Measurements from ENCODE around the gene RELCH.

The RELCH gene

DNA sequence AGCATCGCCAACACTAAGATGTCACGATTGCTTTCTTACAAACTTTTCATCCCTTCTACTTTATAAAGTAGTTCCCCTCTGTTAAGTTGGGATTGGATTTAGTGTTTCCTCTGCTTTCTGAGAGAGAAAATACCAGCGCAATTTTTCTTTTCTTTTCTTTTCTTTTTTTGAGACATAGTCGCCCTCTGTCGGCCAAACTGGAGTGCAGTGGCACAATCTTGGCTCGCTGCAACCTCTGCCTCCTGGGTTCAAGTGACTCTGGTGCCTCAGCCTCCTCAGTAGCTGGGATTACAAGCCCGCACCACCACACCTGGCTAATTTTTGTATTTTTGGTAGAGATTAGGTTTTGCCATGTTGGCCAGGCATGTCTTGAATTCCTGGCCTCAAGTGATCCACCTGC, 9.0 kb downstream of the RELCH start:
- no peak for DNase-seq

DNA sequence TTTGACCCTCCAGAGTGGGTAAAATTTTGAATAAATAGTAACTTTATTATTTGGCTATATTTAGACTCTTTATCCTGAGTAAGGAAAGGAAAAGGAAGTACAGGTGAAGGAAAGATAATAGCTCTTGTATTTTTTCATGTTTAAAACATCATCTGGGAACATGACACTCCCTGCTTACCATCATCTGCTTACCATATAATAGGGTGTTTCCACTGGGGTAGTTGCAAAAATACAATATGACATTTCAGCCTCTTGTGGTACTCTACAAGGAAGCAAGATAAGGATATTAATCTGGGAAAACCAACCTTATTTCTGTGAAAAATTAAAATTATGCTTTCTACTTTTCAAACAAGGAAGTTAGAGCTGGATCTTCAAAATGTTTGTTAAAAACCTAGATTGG, 9.9 kb downstream of the RELCH start:
- DNase-seq: no peak

DNA sequence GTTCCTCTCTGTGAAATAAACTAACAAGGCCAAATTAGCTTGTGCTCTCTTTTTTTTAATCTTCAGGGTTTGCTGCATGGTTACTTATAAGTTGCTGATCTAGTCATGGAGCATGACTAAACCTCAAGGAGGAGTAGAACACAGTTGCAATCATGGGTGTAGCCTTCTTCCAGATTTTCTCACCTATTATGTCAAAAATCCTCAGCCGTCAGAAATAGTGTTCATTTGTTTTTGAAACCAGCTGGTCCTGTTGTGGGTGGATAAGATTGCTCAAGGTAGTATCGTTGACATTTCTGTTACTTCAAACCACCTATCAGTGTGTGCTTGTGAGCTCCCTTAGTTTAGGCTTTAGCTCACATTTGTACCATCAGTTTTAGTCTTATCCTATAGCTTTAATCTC, 11.2 kb downstream of the RELCH start:
- DNase-seq: no peak

DNA sequence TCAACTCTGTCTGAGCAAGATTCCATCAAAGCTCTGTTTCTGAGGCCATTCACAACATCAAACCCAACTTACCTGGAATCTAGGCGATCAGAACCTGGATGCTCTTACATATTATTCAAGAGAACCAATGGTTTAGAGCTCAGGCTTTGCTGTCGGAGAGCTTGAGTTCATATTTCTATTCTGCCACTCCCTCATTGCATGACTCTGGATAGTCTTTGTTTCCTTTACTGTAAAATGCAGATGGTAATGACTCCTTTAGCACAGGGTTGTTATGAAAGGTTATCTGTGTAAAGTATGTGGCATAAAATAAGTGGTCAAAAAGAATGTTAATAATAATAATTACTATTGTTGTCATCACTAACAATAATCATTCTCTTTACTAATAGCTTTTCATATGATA, 12.6 kb downstream of the RELCH start:
- no peak for DNase-seq

DNA sequence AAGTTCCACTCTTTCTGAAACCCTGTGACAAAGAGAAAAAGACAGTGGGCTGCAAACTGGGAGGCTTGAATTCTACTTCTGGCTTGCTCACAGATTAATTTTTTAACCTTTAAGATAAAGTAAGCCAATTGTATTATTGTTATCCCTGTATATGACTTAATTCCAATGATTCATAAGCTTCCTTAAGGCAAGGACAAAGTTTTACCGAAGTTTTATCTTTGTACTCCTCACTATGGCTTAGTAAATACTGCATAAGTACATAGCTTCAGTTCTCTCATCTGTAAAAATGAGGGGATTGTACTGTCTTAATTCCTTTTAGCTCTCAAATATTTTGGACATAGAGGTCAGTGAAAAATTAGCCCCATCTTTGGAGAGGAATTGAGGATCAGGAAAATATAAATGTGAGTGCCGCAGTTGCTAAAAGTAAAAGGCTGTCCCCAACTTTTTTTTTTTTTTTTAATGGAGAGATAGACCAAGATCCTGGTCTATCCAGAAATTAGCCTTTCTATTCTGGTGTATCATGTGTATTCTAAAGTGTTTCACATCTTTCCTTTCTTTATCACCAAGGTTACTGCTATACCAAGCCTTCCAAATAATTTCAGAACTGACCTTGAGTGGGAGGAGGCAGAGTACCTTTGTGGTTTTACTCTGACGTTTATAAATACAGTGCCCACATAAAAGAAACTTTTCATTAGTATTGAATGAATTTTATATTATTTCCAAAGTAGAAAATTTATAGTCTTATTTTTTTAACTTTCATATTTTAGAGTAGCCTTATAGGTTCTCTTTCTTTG, 13.3 kb downstream of the RELCH start:
- no peak for DNase-seq

DNA sequence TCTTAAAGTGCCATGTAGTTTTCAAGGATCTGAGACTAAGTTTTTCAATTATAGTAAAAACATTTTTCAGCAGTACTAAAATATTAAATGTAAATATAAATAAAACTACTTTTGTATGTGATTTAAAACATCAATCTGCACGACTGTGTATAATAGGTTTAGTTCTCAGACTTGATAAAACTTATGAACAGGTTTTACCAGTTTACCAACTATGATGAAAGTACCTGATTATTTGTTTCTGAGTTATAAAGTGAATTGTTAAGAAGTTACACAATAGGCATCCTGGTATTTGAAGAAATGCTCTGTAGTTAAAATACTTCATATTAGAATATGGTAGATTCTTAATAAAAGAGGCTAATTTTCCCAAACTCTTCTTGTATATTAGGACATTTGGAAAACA, 14.8 kb downstream of the RELCH start:
- no peak for DNase-seq

DNA sequence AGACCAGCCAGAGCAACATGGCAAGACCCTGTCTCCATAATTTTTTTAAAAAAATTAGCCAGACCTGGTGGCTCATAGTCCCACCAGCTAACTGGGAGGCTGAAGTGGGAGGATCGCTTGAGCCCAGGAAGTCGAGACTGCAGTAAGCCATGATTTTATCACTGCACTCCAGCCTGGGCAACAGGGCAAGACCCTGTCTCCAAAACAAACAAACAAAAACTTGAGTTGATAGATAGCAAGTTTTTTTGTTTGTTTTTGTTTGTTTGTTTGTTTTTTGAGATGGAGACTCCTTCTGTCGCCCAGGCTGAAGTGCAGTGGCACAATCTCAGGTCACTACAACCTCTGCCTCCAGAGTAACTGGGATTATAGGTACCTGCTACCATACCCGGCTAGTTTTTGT, 18.8 kb downstream of the RELCH start:
- DNase-seq: no peak

DNA sequence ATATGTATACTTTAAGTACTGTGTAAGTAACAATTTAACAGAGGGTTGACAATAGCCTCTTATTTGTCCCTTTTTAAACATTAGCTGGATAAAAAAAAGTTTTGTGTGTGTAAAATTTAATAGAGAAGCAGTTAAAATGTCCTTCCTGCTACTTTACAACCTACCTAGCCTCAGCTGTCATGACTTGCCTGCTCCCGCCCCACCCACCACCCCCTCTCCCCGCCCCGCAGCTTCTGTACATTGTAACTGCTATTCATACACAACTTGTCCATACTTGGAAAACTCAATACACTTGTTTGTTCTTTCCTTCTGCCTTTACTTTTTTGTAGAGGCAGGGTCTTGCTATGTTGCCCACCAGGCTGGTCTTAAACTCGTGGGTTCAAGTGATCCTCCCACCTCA, 19.5 kb downstream of the RELCH start:
- DNase-seq: no peak

DNA sequence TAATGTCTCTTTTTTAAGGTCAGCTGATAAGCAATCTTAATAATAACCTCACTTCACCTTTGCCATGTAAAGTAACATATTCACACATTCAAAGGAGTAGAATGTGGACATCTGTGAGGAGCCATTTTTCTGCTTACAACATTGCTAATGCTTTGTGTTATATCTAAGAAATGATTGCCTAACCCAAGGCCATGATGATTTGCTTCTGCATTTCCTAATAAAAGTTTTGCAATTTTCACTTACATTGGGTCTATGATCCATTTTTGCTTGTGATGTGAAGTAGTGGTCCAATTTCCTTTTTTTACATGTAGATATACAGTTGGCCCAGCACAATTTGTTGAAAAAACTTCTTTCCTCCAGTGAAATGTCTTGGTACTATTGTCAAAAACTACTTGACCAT, 22.0 kb downstream of the RELCH start:
- no peak for DNase-seq

DNA sequence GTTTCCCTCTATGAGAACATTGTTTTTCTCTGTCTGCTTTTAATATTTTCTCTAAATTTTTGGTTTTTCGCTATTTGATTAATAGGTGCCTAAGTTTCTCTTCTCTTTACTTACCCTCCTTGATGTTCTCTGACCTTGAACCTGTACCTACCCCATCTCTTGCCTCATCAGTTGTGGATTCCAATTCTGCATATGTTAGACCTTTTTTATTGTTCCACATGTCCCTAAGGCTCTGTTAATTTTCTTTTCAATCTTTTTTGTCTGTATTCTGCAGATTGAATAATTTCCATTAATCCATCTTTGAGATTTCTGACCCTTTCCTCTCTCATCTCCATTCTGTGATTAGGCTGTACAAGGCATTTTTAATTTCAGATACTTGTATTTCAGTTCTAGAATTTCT, 23.1 kb downstream of the RELCH start:
- DNase-seq: no peak

DNA sequence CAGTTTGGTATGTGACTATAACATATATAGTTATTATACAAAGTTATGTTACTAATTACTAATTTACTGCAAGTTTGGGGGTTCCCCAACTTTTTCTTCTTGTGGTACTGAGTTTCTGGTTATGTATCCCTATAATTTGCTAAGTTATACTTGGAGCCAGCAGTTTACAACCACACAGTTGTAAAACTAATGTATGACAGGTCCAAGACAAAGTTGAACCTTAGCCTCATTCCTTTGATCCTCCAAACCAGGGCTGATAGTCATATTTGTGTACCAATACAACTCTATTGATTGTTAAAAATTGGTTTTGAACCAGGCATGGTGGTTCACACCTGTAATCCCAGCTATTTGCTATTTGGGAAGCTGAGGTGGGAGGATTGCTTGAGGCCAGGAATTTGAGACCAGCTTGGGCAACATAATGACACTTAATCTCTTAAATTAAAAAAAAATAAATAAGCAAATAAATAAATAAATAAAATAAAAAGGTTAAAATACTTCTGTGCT, 24.3 kb downstream of the RELCH start:
- DNase-seq: no peak

DNA sequence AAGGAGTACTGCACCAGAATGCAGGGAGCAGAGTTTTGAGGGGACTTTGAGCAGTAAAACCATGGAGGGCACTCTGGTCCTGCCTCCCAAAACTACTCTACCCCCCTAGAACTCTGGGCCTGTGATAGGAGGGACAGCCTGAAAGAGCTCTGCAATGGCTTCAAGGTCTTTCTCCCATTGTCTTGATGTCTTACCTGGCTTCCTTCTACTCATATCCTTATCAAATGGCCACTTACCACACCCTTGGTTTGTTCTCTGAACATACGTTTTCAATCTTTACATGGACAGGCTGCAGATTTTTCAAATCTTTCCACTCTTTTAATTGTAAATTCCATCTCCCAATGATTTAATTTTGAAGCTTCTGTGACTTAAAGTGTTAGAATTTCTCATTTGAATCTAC, 27.7 kb downstream of the RELCH start:
- DNase-seq: no peak

DNA sequence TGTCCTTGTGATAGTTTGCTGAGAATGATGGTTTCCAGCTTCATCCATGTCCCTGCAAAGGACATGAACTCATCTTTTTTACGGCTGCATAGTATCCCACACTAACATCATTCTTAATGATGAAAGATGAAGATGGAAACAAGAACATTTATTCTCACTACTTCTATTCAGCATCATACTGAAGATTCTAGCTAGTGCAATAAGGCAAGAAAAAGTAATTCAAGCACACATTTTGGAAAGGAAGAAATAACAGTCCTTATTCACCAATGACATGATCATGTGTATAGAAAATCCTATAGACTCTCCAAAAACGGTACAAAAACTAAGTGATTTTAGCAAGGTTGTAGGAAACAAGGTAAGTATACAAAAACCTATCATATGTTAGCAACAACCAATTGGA, 37.2 kb downstream of the RELCH start:
- no peak for DNase-seq

DNA sequence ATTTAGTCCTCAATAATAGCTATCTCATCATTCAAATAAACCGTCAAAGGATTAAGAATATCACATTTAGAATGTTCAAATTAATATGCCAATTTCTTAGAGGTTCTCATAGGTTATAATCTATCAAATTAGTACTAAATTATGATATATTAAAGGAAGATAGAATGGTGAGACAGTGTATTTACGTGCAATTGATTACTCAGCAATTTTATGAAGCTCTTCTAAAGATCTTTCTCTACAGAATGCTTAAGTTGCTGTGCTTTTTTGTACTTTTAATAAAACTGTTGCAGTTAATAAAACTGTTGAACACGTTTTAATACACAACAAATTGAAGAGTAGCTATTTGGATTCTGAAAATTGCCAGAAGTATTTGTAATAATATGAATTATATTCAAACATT, 39.0 kb downstream of the RELCH start:
- no peak for DNase-seq

DNA sequence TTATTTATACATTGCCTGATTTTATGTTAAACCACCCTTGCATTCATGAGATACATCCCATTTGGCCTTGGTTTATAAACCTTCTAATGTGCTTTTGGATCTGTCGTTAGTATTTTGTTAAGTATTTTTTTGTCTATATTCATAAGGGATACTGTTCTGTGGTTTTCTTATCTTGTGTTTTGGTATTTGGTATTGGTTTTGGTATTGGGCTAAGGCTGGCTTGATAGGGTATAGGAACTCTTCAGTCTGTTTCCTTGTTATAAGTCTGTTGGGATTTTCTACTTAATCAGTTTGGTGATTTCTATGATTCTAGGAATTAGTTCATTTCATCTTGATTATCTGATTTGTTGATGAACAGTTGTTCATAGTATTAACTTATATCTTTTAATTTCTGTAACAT, 49.2 kb downstream of the RELCH start:
- no peak for DNase-seq

DNA sequence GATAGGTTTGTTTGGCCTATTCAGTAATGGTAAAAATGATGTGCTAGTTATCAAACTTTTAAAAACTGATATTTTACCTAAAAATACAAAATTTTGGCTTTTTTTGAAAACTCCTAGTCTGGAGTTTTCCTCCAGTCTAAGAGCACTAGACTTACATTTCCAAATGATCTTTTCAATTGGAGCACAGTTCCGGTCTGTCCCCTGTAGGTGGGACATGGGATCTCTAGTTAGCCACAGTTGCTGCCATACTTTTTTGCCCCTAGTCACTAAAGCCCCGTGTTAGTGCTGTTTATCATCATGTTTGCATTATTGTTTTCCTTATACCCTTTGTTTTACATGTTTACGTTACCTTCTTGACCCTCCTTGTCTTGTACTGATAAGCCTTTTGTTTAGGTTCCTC, 52.4 kb downstream of the RELCH start:
- no peak for DNase-seq

DNA sequence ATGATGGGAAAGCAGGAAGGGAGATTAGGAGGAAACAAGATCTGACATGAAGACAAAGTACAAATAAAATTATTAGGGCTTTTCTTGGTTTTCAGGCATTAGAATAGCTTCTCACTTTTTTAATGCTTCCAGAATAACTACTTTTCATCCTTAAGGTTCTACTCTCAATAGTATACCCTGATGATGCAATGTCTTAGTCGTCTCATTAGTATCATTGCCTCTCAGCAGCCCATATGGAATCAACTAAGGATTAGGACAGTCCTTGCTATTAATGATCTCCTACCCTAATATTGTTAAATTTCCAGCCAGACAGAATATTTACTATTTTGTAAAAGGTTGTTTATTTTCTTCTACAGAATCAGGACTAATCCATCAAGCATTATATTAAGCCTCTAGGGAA, 55.9 kb downstream of the RELCH start:
- DNase-seq: no peak

DNA sequence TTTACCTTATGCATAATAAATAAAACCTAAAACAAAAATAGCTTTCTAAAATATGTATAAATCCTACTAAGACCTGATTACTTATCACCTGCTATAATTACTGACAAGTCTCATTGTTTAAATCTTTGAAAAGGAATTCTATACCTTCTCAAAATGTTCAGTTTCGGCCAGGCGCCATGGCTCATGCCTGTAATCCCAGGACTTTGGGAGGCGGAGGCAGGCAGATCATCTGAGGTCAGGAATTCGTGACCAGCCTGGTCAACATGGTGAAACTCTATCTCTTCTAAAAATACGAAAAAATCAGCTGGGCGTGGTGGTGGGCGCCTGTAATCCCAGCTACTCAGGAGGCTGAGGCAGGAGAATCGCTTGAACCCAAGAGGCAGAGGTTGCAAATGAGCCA, 58.1 kb downstream of the RELCH start:
- DNase-seq: no peak

DNA sequence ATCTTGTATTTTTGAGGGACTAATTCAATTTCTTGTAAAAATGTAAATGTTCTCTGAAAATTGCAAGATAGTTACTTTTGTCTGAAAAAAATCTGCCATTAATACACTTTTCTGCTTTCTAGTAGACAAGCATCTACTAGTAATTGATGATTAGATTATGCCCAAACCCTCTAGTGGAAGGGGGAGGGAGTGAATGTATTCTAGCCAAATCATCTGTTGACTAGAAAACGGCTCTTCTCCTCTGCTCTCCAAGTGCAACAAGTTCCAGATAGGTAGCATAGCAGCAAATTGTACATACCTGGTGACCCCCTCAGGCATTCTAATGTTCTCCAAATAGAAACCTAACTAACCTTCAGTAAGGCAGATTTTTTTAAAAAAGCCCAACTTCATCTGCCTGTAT, 58.6 kb downstream of the RELCH start:
- no peak for DNase-seq

DNA sequence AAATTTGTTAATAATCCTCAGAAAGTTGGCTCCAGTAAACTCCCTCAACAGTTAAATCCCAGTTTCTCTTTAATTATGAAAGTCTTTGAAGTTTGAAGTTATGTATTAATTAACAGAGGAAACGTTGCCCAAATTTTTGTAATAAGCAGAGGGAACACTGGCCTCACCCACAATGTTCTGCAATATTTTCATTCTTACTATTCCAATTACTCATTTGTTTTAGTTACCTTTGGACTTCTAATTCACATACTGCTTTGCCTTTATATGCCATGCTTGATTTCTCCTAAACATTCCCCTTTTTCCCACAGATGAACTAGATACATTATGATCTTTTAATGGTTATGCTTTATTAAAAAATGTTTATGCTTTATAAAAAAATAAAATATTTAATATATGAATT, 61.3 kb downstream of the RELCH start:
- no peak for DNase-seq

DNA sequence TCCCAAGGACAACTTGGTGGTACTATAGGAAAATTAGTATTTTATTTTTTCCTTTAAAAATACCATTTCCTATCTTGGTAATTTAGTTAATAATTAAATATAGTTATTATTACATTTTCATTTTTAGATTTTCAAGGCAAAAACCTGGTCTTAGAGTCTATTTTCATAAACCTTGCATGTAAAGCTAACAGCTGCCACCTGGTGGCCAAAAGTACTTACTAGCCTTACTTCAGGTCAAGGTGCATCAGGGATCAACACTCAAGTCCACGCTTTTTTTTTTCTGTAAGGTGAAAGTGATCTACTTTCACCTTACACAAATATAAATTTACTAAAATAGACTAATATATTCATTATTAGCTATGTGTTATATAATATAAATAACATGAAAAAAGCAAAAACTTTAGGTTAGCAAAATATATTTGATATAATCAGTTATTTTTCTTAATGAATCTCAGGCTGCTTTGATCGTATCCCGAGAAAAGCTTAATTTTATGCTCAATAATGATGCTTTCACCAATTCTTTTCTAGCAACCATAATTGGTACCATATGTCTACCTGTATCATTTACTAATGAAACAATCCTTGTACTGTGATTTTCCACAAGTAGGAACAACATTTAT, 62.5 kb downstream of the RELCH start:
- peak; percentile 64 to 66 for DNase-seq

DNA sequence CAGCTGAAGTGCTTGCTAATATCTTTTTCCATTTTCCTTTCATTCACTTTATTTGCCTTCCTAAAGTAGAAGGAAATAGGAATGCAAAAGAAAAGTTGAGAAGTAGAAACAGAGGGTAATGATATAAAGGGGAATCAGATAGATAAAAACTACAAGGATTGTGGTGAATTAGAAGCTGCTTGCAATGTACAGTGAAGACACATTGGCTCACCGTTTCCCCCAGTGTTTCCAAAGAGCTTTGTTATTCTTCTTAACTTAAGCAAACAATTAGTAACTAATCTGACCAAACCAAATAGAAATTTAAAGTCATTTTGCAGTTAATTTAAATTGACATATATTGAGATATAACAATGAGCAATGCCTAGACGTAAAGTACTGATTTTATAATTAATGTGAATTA, 63.4 kb downstream of the RELCH start:
- DNase-seq: no peak

DNA sequence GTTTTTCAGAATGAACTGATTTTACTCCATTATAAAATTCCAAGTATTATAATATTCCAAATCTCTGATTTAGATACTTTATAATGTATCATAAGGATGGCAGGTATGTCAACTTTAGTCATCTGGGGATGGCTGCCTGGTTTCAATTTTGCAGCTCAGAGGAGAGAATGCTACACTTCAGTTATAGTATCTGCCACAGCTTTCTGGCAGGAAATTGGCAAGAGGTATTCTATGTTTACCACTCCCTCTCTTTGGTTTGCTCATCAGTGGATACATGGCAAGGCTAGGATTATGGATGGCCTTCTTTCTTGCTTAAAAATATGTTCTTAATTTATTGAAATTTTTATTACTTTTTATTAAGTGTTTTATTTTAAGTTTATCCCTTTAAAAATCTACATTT, 71.0 kb downstream of the RELCH start:
- no peak for DNase-seq

DNA sequence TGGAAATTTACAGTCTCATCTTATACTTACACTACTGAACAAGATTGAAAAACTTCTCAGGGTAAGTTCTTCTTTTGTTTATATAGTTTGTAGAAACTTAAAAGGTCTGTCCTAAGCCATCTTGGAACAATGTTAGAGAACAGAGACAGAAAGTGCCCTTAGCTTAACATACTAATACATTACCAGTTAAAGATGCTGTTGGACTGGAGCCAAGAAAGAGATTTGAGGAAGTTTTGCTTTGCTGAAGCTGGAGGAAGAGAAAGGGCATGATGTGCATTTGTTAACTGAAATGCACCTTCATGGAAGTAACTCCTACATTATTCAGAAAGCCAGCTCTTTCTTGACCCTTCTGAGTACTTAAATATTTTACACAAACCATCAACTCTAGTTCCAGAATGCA, 71.6 kb downstream of the RELCH start:
- no peak for DNase-seq

DNA sequence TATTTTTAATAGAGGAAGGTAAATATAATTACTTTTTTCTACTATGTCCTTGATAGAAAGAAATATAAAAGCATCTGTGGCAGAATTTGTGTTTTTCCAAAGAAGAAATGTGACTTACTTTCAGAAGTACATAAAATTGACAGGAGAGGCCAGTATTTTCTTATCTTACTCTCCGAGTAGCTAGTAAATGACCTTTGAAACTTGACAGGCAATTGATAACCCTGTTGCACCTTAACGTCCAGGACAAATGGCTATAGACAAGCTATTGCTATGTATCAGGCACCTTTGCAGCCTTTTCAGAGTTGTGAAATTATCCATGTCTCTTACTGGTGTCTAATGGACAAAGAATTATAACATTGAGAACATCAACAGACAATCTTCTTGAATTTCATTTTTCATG, 75.0 kb downstream of the RELCH start:
- no peak for DNase-seq

Measured in stimulated activated CD4-positive, alpha-beta T cell treated with anti-CD3 and anti-CD28 coated beads, Interleukin-2, amount 100 ng/mL, for 48 hours (primary cell).